SK-N-MC (cell line): Measurements from ENCODE around the gene ACR.
A peak's percentile ranks its signal among the peaks of the same experiment; 100 is the strongest.

Experiments
- DNase-seq: peaks from one replicate; pipeline ENCODE4 v3.0.0-alpha.2; 2011; ENCODE audit warnings: low read depth, low spot score
- H3K27ac ChIP-seq: fragments of 200-600 bp; sonication (generic); 2 replicates; pipeline ENCODE4 v1.5.1; 2016; ENCODE audit warnings: mixed run types
- H3K36me3 ChIP-seq: fragments of 200-600 bp; sonication (generic); 2 replicates; pipeline ENCODE4 v1.6.1; 2017; ENCODE audit warnings: antibody characterized with exemption, low read length, mixed read lengths; ENCODE audit not compliant: insufficient read depth
- H3K4me3 ChIP-seq: fragments of 200-600 bp; sonication (generic); 2 replicates; pipeline ENCODE4 v1.5.1; 2016
- H3K9ac ChIP-seq: fragments of 200-600 bp; sonication (generic); 2 replicates; pipeline ENCODE4 v1.8.0; 2017; ENCODE audit warnings: mixed run types, mixed read lengths; ENCODE audit not compliant: insufficient read length
- H3K9me3 ChIP-seq: fragments of 200-600 bp; sonication (generic); 2 replicates; pipeline ENCODE4 v1.6.1; 2017; ENCODE audit warnings: low read depth, mild to moderate bottlenecking, antibody characterized with exemption, low read length, moderate library complexity, mixed read lengths
- EZH2 ChIP-seq: fragments of 200-600 bp; sonication (generic); IDR thresholded peaks from one replicate; pipeline ENCODE4 v1.6.1; 2017; ENCODE audit warnings: antibody characterized with exemption
- FOXP2 ChIP-seq: optimal IDR thresholded peaks from 2 replicates; pipeline ENCODE3; 2011; ENCODE audit warnings: mild to moderate bottlenecking, moderate library complexity; ENCODE audit not compliant: insufficient read depth; ENCODE audit errors: extremely low read length, control extremely low read depth
- POLR2AphosphoS5 ChIP-seq: IDR thresholded peaks from 2 replicates; pipeline ENCODE4 v1.6.1; 2012; ENCODE audit warnings: mild to moderate bottlenecking, low read depth, low read length, borderline replicate concordance

ACR gene

DNA sequence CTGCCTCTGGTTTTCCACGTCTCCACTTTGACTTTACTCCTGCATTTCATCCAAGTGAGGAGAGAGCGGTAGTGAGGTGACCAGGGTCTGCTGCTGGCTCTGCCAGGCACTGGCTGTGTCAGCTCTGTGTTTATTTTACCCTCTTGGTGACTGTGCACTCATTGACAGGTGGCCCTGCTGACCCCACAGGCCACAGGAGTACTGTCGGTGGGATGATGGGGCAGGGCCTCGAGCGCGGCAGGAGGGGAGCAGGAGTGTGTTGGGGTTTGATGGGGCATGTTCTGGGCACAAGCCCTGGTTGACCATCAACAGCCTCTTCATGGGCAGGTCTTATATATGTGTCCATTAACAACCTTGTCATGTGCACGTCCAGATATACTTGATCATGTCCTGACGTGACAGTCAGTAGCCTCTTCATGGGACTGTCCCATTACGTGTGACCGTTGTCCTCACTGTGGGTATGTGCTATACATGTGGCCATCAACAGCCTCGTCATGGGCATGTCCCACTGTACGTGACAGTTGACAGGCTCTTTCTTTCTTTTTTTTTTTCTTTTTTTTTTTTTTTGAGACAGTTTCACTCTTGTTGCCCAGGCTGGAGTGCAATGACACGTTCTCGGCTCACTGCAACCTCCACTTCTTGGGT, 31.4 kb upstream of the ACR start:
- no peaks in the 10 kb centered on the region for H3K9me3 ChIP-seq
- no peak for TF ChIP-seq FOXP2
- TF ChIP-seq EZH2 = no peak
- no peak for TF ChIP-seq POLR2AphosphoS5
- no peak overlapping the region for H3K9ac ChIP-seq
- no peak for DNase-seq
- H3K4me3 ChIP-seq = no peak overlapping the region
- no peak overlapping the region for H3K27ac ChIP-seq
- no peaks in the 10 kb centered on the region for H3K36me3 ChIP-seq

DNA sequence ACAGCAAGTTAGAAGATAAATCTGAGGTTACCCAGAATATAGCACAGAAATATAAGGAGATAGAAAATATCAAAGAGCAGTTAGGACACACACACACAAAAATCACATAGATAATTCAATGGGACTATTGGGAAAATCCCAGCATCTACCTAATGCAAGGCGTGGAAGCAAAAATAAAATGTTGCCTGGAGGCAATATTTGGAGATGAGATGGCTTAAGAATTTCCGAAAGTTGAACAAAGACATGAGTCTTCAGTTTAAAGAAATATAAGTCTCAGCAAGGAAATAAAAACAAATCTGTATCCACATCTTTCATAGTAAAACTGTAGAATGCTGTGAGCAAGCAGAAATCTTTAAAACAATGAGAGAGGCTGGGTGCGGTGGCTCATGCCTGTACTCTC, 29.5 kb upstream of the ACR start:
- H3K9ac ChIP-seq = no peak overlapping the region
- H3K36me3 ChIP-seq = no peaks in the 10 kb centered on the region
- no peak for DNase-seq
- no peak for TF ChIP-seq FOXP2
- TF ChIP-seq EZH2 = no peak
- TF ChIP-seq POLR2AphosphoS5 = no peak
- no peaks in the 10 kb centered on the region for H3K9me3 ChIP-seq
- H3K4me3 ChIP-seq = no peak overlapping the region
- H3K27ac ChIP-seq = 0 out of 2 replicates have a peak overlapping the region, but pooled peaks have one; percentile 28

DNA sequence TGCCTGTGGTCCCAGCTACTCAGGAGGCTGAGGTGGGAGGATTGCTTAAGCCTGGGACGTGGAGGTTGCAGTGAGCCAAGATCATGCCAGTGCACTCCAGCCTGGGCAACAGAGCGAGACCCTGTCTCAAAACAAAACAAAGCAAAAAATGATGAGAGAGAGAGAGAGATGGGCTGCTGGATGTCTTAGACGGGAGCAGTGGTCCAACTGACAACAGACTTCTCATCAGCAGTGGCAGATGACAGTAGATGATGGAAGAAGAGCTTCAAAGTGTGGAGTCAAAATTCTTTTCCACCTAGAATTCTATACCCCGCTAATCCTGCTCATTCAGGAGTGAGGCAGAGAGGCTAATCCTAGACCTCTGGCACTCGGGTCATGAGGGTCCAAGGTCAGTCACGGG, 29.0 kb upstream of the ACR start:
- Histone ChIP-seq H3K36me3 (no peaks in the 10 kb centered on the region), H3K9ac (no peak overlapping the region), H3K4me3 (no peak overlapping the region), H3K27ac (no peak overlapping the region), H3K9me3 (no peaks in the 10 kb centered on the region)
- TF ChIP-seq FOXP2 (no peak), POLR2AphosphoS5 (no peak), EZH2 (no peak)
- DNase-seq = no peak

DNA sequence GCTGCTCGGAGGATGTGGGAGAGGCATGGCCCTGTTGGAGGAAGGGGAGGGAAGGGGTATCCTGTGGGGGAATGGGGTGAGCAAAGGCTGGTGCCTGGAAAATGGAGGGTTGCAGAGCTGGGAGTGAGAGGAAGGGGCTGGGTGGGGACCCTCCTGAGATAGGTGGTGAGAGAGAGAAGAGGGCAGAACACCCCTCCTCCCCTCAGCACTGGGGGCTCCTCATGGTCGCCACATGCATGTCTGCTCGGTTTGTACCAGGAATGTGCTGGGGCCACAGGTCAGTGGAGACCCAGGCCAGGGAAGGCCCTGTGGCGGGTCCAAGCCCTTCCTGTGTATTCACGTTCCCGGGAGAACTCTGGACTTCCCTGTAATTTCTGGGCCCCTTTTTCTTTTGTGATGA, 27.8 kb upstream of the ACR start:
- no peak overlapping the region for H3K27ac ChIP-seq
- TF ChIP-seq EZH2 (no peak), FOXP2 (no peak), POLR2AphosphoS5 (no peak)
- no peaks in the 10 kb centered on the region for H3K36me3 ChIP-seq
- H3K9ac ChIP-seq = no peak overlapping the region
- no peak for DNase-seq
- H3K4me3 ChIP-seq = no peak overlapping the region
- H3K9me3 ChIP-seq = no peaks in the 10 kb centered on the region

DNA sequence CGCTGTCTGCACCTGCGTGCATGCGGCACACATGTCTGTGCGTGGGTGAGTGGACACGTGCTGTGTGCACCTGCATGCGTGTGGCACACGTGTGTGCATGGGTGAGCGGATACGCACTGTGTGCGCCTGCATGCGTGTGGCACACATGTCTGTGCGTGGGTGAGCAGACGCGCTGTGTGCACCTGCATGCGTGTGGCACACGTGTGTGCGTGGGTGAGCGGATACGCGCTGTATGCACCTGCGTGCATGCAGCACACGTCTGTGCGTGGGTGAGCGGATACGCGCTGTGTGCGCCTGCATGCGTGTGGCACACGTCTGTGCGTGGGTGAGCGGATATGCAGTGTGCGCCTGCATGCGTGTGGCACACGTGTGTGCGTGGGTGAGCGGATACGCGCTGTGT, 27.1 kb upstream of the ACR start:
- no peak for TF ChIP-seq EZH2
- TF ChIP-seq POLR2AphosphoS5 = no peak
- no peak for TF ChIP-seq FOXP2
- no peaks in the 10 kb centered on the region for H3K9me3 ChIP-seq
- no peak for DNase-seq
- H3K4me3 ChIP-seq = no peak overlapping the region
- H3K27ac ChIP-seq = no peak overlapping the region
- no peaks in the 10 kb centered on the region for H3K36me3 ChIP-seq
- no peak overlapping the region for H3K9ac ChIP-seq

DNA sequence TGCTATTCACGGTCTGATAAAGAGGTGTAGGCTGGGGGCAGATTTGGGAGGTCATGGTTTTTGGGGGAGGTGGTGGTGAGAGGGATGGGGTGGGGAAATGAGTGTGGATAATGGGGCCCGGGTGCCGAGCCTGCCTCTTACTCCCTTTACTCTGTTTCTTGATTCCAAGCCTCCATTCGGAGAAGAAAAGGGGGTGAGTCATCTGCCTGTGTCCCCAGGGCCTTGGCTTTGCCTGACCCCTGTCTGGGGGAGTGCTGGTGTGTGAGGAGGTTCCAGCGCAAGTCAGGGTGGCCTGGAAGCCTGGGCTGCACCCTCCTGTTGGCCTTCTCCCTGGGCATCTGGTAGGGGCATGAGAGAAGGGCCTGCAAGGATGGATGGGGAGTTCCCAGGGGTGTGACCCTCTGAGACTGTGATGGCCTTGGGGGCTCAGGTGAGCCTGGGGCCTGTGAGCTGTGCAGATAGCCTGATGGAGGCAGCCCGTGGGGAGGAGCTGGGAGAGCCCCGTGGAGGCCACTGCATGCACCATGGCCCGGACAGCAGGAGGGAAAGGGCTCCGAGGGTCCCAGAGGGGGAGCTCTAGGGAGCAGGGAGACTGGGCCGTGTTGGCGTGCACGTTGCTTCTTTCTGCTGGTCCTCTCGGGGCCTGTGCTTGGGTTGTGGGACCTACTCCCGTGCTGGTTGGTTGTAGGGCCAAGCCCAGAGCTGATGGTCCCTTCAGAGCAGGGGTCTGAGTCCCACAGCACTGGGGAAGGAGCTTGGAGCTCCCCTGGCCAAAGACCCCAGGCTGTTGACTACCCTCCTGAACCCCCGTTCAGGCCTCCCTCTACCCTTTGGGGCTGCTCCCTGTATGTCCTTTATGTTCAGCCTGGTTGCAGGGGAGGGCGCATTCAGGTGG, 26.3 kb upstream of the ACR start:
- no peaks in the 10 kb centered on the region for H3K9me3 ChIP-seq
- no peaks in the 10 kb centered on the region for H3K36me3 ChIP-seq
- no peak overlapping the region for H3K27ac ChIP-seq
- no peak overlapping the region for H3K9ac ChIP-seq
- no peak for TF ChIP-seq POLR2AphosphoS5
- no peak for TF ChIP-seq FOXP2
- TF ChIP-seq EZH2 = no peak
- no peak overlapping the region for H3K4me3 ChIP-seq
- DNase-seq = no peak

DNA sequence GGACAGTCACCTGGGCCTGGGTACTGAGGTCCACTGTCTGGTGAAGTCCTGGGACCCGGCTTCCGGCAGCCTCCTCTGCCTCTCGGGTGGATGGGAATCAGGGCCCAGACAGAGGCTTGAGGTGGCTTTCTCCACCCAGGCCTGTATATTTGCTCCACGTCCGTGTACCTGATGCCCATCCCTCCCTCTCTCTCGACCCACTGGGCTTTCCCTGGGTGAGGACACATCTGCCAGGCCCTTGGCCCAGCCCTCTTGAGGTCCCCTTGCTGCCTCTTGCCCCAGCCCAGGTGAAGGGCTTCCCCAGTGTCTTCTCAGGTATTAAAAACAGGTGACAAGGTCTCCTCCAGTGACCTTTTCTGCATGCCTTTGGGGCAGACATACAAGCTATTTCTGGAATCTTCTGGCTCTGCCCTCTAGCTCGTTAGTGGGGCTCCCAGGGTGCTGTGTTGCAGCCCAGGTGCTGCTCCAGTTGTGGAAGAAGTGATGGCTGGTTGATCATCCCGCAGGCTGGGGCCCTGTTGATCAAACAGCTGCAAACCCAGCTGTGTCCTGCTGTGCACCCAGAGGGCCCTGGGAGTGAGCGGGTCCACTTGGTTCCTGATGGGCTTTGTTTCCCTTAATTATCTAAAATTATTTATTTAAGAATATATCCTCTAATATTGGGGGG, 25.5 kb upstream of the ACR start:
- no peak overlapping the region for H3K4me3 ChIP-seq
- H3K36me3 ChIP-seq = no peaks in the 10 kb centered on the region
- no peaks in the 10 kb centered on the region for H3K9me3 ChIP-seq
- no peak overlapping the region for H3K27ac ChIP-seq
- H3K9ac ChIP-seq = no peak overlapping the region
- DNase-seq = no peak
- TF ChIP-seq POLR2AphosphoS5 = no peak
- TF ChIP-seq FOXP2 = no peak
- TF ChIP-seq EZH2 = no peak

DNA sequence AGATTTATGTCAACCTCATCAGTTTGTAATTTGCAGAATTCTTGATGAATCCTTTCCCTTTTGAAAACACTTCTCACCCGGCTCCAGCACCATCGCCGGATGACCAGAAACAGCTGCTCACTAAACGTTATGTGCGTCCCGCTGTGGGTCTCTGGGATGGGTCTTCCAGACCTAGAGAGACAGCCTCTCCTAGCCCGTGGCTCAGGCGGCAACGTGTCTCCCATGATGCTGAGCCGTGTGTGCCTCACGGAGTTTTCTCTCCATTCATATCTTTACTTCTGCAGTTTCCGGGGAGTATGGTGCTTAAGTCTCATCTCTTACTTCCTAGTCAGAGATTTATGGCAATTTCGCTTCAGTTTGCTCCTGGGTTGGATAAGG, 25.0 kb upstream of the ACR start:
- H3K4me3 ChIP-seq = no peak overlapping the region
- no peak for DNase-seq
- no peak overlapping the region for H3K9ac ChIP-seq
- no peak for TF ChIP-seq EZH2
- TF ChIP-seq POLR2AphosphoS5 = no peak
- TF ChIP-seq FOXP2 = no peak
- H3K27ac ChIP-seq = no peak overlapping the region
- no peaks in the 10 kb centered on the region for H3K9me3 ChIP-seq
- no peaks in the 10 kb centered on the region for H3K36me3 ChIP-seq
